Skeletal muscle tissue (tissue), 4 donors: Measurements from ENCODE around the gene PXN. TPM values are rescaled to one million over a fixed set of nuclear protein-coding genes. Genes with fewer than 3 reads are reported as not detected.
"Not testable (repeated sequence)": the region's sequence is repeated elsewhere in the genome, so short reads cannot be mapped to it uniquely, and the experiment has no call there.

Experiments used
- H3K27ac ChIP-seq: one replicate; pipeline ENCODE4 v1.7.0; 2013; ENCODE audit warnings: mild to moderate bottlenecking, low read depth, low read length, inconsistent platforms
- H3K27me3 ChIP-seq, 3 donors: one replicate each; pipeline ENCODE4 v1.7.0; 2013; ENCODE audit warnings: low read length in 3 of 3; ENCODE audit not compliant: control insufficient read depth in 3 of 3, insufficient read depth in 3 of 3
- H3K36me3 ChIP-seq, 3 donors: one replicate each; pipeline ENCODE4 v1.7.0; 2013; ENCODE audit warnings: low read length in 3 of 3; ENCODE audit not compliant: control insufficient read depth in 3 of 3, insufficient read depth in 3 of 3
- H3K4me1 ChIP-seq, 3 donors: one replicate each; pipeline ENCODE4 v1.7.0; 2013; ENCODE audit warnings: low read length in 3 of 3, mild to moderate bottlenecking in 3 of 3; ENCODE audit not compliant: control insufficient read depth in 3 of 3, insufficient read depth in 3 of 3
- H3K4me3 ChIP-seq, 3 donors: one replicate each; pipeline ENCODE4 v1.7.0; 2013; ENCODE audit warnings: low read length in 3 of 3
- H3K9ac ChIP-seq, 3 donors: one replicate each; pipeline ENCODE4 v1.7.0; 2013; ENCODE audit warnings: low read length in 3 of 3, mild to moderate bottlenecking in 3 of 3, moderate library complexity in 2 of 3, low read depth in 1 of 3
- H3K9me3 ChIP-seq, 3 donors: one replicate each; pipeline ENCODE4 v1.7.0; 2013; ENCODE audit warnings: low read length in 3 of 3; ENCODE audit not compliant: control insufficient read depth in 3 of 3
- total RNA-seq: library from RNA; depleted of rRNA; stranded (reverse); fragments of >200 nt; gene quantifications from one replicate; pipeline ENCODE4 v1.2.3, GENCODE V29; 2014
- donor health status: Osteomylitis.

The PXN gene
- total RNA-seq, 1 donor from 2014 or later = 20.9 TPM

GRCh38 chr12:120199025-120199424, 66.5 kb downstream of the PXN start:
- H3K27ac ChIP-seq = peak overlapping the region; percentile 84
- no peaks in the 10 kb centered on the region for H3K27me3 ChIP-seq
- peak overlapping the region in 2 of 3 donors; percentile 21 to 87 for H3K4me3 ChIP-seq
- peaks cover 25 to 49% (median 30%) of the 10 kb centered on the region in 3 donors for H3K4me1 ChIP-seq
- peak overlapping the region in 1 of 3 donors; percentile 97 for H3K9ac ChIP-seq
- H3K9me3 ChIP-seq = no peaks in the 10 kb centered on the region
- H3K36me3 ChIP-seq = peaks cover 30 to 39% (median 36%) of the 10 kb centered on the region in 3 donors

- peaks cover 30 to 39% (median 36%) of the 10 kb centered on the region in 3 donors for H3K36me3 ChIP-seq
- H3K4me1 ChIP-seq = peaks cover 34 to 55% (median 38%) of the 10 kb centered on the region in 3 donors
- H3K4me3 ChIP-seq = no peak overlapping the region
- H3K9ac ChIP-seq = no peak overlapping the region
- H3K27ac ChIP-seq = no peak overlapping the region
- H3K9me3 ChIP-seq = no peaks in the 10 kb centered on the region
- no peaks in the 10 kb centered on the region for H3K27me3 ChIP-seq
Observed at GRCh38 chr12:120197542-120197887, 68.0 kb downstream of the PXN start.

GRCh38 chr12:120196817-120197541, 68.6 kb downstream of the PXN start:
- not testable (repeated sequence) for H3K9ac ChIP-seq, H3K27me3 ChIP-seq, H3K27ac ChIP-seq, H3K9me3 ChIP-seq, H3K4me3 ChIP-seq
- Histone ChIP-seq H3K36me3 (peaks cover 30 to 39% (median 36%) of the 10 kb centered on the region in 3 donors), H3K4me1 (peaks cover 34 to 57% (median 38%) of the 10 kb centered on the region in 3 donors)

GRCh38 chr12:120196363-120196762, 69.2 kb downstream of the PXN start:
- Histone ChIP-seq H3K4me1 (peaks cover 34 to 57% (median 38%) of the 10 kb centered on the region in 3 donors), H3K4me3 (no peak overlapping the region), H3K27me3 (no peaks in the 10 kb centered on the region), H3K9me3 (no peaks in the 10 kb centered on the region), H3K9ac (no peak overlapping the region), H3K27ac (no peak overlapping the region), H3K36me3 (peaks cover 30 to 39% (median 38%) of the 10 kb centered on the region in 3 donors)

- H3K27ac ChIP-seq = peak within 1 kb of the TSS; percentile 94
- H3K9ac ChIP-seq = peak within 1 kb of the TSS; percentile 91 to 95 (median 94)
- no peaks in the 10 kb centered on the region for H3K27me3 ChIP-seq
- H3K9me3 ChIP-seq = no peaks in the 10 kb centered on the region
- H3K4me3 ChIP-seq = peak within 1 kb of the TSS; percentile 88 to 96 (median 94)
- H3K4me1 ChIP-seq = peaks cover 26 to 47% (median 30%) of the 10 kb centered on the region in 3 donors
- peaks cover 30 to 48% (median 44%) of the 10 kb centered on the region in 3 donors for H3K36me3 ChIP-seq
Observed at GRCh38 chr12:120194534-120195395, 70.8 kb downstream of the PXN start, which contains the start of gene GCN1. TSS of gene GCN1 (minus strand) at chr12:120194715. CDS start at chr12:120194697, 18 bp downstream.

GRCh38 chr12:120194226-120194533, 71.3 kb downstream of the PXN start:
- H3K27ac ChIP-seq = peak overlapping the region; percentile 94
- peaks cover 27 to 48% (median 42%) of the 10 kb centered on the region in 3 donors for H3K36me3 ChIP-seq
- H3K27me3 ChIP-seq = no peaks in the 10 kb centered on the region
- peak overlapping the region; percentile 91 to 95 (median 94) for H3K9ac ChIP-seq
- H3K4me3 ChIP-seq = peak overlapping the region; percentile 88 to 96 (median 94)
- peaks cover 20 to 42% (median 25%) of the 10 kb centered on the region in 3 donors for H3K4me1 ChIP-seq
- no peaks in the 10 kb centered on the region for H3K9me3 ChIP-seq

GRCh38 chr12:120193286-120193685, 72.2 kb downstream of the PXN start:
- peak overlapping the region in 2 of 3 donors; percentile 88 to 94 for H3K4me3 ChIP-seq
- H3K9ac ChIP-seq, H3K27ac ChIP-seq, H3K27me3 ChIP-seq, H3K9me3 ChIP-seq: not testable (repeated sequence)
- H3K4me1 ChIP-seq = peaks cover 16 to 33% (median 18%) of the 10 kb centered on the region in 3 donors
- peaks cover 22 to 45% (median 41%) of the 10 kb centered on the region in 3 donors for H3K36me3 ChIP-seq

GRCh38 chr12:120190985-120191480, 74.5 kb downstream of the PXN start:
- H3K9me3 ChIP-seq = no peaks in the 10 kb centered on the region
- H3K27ac ChIP-seq = no peak overlapping the region
- no peaks in the 10 kb centered on the region for H3K27me3 ChIP-seq
- peaks cover 15 to 37% (median 30%) of the 10 kb centered on the region in 3 donors for H3K36me3 ChIP-seq
- H3K9ac ChIP-seq = no peak overlapping the region
- peaks cover 16 to 21% (median 17%) of the 10 kb centered on the region in 3 donors for H3K4me1 ChIP-seq
- no peak overlapping the region for H3K4me3 ChIP-seq

- peaks cover 17 to 38% (median 35%) of the 10 kb centered on the region in 3 donors for H3K36me3 ChIP-seq
- no peak overlapping the region for H3K9ac ChIP-seq
Observed at GRCh38 chr12:120190386-120190785, 75.1 kb downstream of the PXN start.

More at GRCh38 chr12:120190386-120190785, 75.1 kb downstream of the PXN start:
- no peaks in the 10 kb centered on the region for H3K27me3 ChIP-seq
- H3K4me1 ChIP-seq = peaks cover 15 to 17% (median 16%) of the 10 kb centered on the region in 3 donors
- no peaks in the 10 kb centered on the region for H3K9me3 ChIP-seq
- no peak overlapping the region for H3K4me3 ChIP-seq
- H3K27ac ChIP-seq = no peak overlapping the region
